ENCODE measurements around the gene PDE7B. TPM values are rescaled to one million over a fixed set of nuclear protein-coding genes. Genes with fewer than 3 reads are reported as not detected.

Gene PDE7B
- total and polyA plus RNA-seq, 9 of the 15 experiments (the other 6 are each of a cell fraction or from before 2014, with no cell fraction given): 0.01 TPM; not detected in 8

DNA sequence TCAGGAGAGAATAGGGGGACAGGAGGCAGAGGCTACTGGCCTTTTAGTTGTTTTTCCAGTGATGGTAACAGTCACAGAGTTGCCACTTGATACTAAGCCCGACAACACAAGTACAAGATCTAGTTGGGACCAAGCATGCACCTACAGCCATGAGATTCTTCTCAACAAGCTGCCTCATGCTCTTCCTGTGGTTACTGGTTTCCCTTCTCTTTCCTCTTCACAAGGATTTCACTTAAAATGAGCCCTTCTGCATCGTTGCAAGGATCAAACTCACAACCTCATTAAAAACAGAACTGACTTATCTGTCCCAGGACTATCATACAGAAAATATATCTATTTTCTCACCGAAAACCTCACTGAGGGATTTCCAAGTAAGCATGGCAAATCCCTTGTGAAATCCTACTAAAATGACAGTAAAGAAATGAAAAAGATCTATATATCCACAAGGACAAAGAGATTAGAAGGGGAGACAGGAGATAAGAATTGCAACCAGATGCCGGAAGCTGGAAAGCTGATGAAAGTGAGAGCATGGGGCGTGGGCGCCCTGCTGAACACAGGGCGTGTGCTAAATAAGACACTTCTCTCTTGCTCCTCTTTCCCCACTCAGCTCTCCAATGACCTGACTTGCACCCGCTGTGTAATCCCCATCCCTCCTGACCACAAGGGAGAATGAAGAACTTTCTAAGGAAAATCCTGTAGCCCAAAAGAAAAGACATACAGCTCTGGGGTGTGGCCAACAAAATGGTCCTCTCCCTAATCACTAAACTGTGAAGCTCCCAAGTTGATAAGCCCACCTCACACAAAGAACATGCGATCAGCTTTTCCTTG is 385.2 kb downstream of the PDE7B start (continued):
- peak; percentile 94 for TF ChIP-seq KLF1 (tag; IDR thresholded peaks at IDR 0.05)
- 0 out of 2 replicates have a peak, but pooled peaks have one; percentile 51 for TF ChIP-seq ZNF766 (CRISPR knock-in tag; conservative IDR thresholded peaks at IDR 0.05)
- no peak for TF ChIP-seq CBX1 (IDR thresholded peaks at IDR 0.05; ENCODE audit: low read depth)
- TF ChIP-seq, protein P1, sequence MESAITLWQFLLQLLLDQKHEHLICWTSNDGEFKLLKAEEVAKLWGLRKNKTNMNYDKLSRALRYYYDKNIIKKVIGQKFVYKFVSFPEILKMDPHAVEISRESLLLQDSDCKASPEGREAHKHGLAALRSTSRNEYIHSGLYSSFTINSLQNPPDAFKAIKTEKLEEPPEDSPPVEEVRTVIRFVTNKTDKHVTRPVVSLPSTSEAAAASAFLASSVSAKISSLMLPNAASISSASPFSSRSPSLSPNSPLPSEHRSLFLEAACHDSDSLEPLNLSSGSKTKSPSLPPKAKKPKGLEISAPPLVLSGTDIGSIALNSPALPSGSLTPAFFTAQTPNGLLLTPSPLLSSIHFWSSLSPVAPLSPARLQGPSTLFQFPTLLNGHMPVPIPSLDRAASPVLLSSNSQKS (CRISPR knock-in tag; IDR thresholded peaks at IDR 0.05): no peak
- no peak for TF ChIP-seq SREBF1 (IDR thresholded peaks at IDR 0.05; ENCODE audit: borderline replicate concordance, low read depth, low read length)
- TF ChIP-seq C11orf30 (IDR thresholded peaks at IDR 0.05; ENCODE audit: low read depth): no peak
- TF ChIP-seq ZNF551 (CRISPR knock-in tag; IDR thresholded peaks at IDR 0.05): no peak
- peak; percentile 0; the same call in 1 of the 2 replicates for TF ChIP-seq PTRF (tag; IDR thresholded peaks at IDR 0.05)
- TF ChIP-seq, protein P2, sequence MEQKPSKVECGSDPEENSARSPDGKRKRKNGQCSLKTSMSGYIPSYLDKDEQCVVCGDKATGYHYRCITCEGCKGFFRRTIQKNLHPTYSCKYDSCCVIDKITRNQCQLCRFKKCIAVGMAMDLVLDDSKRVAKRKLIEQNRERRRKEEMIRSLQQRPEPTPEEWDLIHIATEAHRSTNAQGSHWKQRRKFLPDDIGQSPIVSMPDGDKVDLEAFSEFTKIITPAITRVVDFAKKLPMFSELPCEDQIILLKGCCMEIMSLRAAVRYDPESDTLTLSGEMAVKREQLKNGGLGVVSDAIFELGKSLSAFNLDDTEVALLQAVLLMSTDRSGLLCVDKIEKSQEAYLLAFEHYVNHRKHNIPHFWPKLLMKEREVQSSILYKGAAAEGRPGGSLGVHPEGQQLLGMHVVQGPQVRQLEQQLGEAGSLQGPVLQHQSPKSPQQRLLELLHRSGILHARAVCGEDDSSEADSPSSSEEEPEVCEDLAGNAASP (IDR thresholded peaks at IDR 0.05): peak; percentile 91
- peak; percentile 84 for TF ChIP-seq NCOA1 (IDR thresholded peaks at IDR 0.05; ENCODE audit: low read depth)
- no peak for TF ChIP-seq NUFIP1 (IDR thresholded peaks at IDR 0.05; ENCODE audit: partially characterized antibody)
- peak; percentile 95 for TF ChIP-seq CTBP1 (IDR thresholded peaks at IDR 0.05; ENCODE audit: borderline replicate concordance)
- TF ChIP-seq ZKSCAN8 (CRISPR knock-in tag; IDR thresholded peaks at IDR 0.05): no peak; the same call in 1 of the 2 replicates
- no peak for TF ChIP-seq RBM15 (IDR thresholded peaks at IDR 0.05; ENCODE audit: insufficient read depth, low read length)
- TF ChIP-seq SIRT6 (IDR thresholded peaks at IDR 0.05; ENCODE audit: low read depth, low read length): no peak
- TF ChIP-seq SOX6 (IDR thresholded peaks at IDR 0.05): peak; percentile 99
- TF ChIP-seq, protein P3, sequence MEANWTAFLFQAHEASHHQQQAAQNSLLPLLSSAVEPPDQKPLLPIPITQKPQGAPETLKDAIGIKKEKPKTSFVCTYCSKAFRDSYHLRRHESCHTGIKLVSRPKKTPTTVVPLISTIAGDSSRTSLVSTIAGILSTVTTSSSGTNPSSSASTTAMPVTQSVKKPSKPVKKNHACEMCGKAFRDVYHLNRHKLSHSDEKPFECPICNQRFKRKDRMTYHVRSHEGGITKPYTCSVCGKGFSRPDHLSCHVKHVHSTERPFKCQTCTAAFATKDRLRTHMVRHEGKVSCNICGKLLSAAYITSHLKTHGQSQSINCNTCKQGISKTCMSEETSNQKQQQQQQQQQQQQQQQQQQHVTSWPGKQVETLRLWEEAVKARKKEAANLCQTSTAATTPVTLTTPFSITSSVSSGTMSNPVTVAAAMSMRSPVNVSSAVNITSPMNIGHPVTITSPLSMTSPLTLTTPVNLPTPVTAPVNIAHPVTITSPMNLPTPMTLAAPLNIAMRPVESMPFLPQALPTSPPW (CRISPR knock-in tag; IDR thresholded peaks at IDR 0.05): peak; percentile 58
- TF ChIP-seq KLF6 (CRISPR knock-in tag; IDR thresholded peaks at IDR 0.05; ENCODE audit: borderline replicate concordance): peak; percentile 80; the same call in 1 of the 2 replicates
- no peak for TF ChIP-seq RFX5 (IDR thresholded peaks at IDR 0.05; ENCODE audit: low read depth, low read length)
- TF ChIP-seq PRPF4 (IDR thresholded peaks at IDR 0.05; ENCODE audit: insufficient read depth, low read depth, low read length, poor library complexity, severe bottlenecking): no peak
- TF ChIP-seq ZNF76 (CRISPR knock-in tag; IDR thresholded peaks at IDR 0.05; ENCODE audit: borderline replicate concordance): no peak
- TF ChIP-seq RBM25 (IDR thresholded peaks at IDR 0.05; ENCODE audit: low read depth, low read length, severe bottlenecking): no peak
- peak; percentile 96 for TF ChIP-seq DPF2 (IDR thresholded peaks at IDR 0.05)
- TF ChIP-seq, protein P4, sequence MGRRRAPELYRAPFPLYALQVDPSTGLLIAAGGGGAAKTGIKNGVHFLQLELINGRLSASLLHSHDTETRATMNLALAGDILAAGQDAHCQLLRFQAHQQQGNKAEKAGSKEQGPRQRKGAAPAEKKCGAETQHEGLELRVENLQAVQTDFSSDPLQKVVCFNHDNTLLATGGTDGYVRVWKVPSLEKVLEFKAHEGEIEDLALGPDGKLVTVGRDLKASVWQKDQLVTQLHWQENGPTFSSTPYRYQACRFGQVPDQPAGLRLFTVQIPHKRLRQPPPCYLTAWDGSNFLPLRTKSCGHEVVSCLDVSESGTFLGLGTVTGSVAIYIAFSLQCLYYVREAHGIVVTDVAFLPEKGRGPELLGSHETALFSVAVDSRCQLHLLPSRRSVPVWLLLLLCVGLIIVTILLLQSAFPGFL (CRISPR knock-in tag; IDR thresholded peaks at IDR 0.05): no peak
- TF ChIP-seq SRSF9 (IDR thresholded peaks at IDR 0.05; ENCODE audit: borderline replicate concordance, low read depth, low read length): no peak
